GM12878 (cell line): ENCODE measurements around the gene POU2AF1. TPM values are rescaled to one million over a fixed set of nuclear protein-coding genes. Genes with fewer than 3 reads are reported as not detected.
A peak's percentile ranks its signal among the peaks of the same experiment; 100 is the strongest.

Experiments used
- CREB1 ChIP-seq: IDR thresholded peaks from 2 replicates; pipeline ENCODE4 v1.6.1; 2012; ENCODE audit warnings: low read depth, mild to moderate bottlenecking, inconsistent platforms
- GATAD2B ChIP-seq: fragments of 450-650 bp; conservative IDR thresholded peaks from 2 replicates; pipeline ENCODE4 v1.6.1; 2017; ENCODE audit warnings: low read depth, mild to moderate bottlenecking, moderate library complexity
- HCFC1 ChIP-seq: fragments of 150-350 bp; IDR thresholded peaks from 2 replicates; pipeline ENCODE4 v1.6.1; 2014; ENCODE audit warnings: low read length
- MTA2 ChIP-seq: fragments of 450-650 bp; IDR thresholded peaks from 2 replicates; pipeline ENCODE4 v1.6.1; 2016; ENCODE audit warnings: low read depth, mild to moderate bottlenecking, moderate library complexity
- PAX8 ChIP-seq: fragments of 450-650 bp; IDR thresholded peaks from 2 replicates; pipeline ENCODE4 v1.6.1; 2017; ENCODE audit warnings: mild to moderate bottlenecking, moderate library complexity
- RAD21 ChIP-seq: IDR thresholded peaks from 2 replicates; pipeline ENCODE4 v1.6.1; 2011; ENCODE audit warnings: mild to moderate bottlenecking, low read depth, low read length, moderate library complexity; ENCODE audit not compliant: insufficient read depth
- STAT3 ChIP-seq: IDR thresholded peaks from 2 replicates; pipeline ENCODE4 v1.6.1; 2011; ENCODE audit warnings: low read depth, low read length, improper control_type of control experiment
- TAF1 ChIP-seq: IDR thresholded peaks from 2 replicates; pipeline ENCODE4 v1.6.1; 2011; ENCODE audit warnings: mild to moderate bottlenecking, low read depth, low read length, borderline replicate concordance
- TCF3 ChIP-seq: IDR thresholded peaks from 2 replicates; pipeline ENCODE4 v1.6.1; 2012; ENCODE audit warnings: low read depth, mild to moderate bottlenecking, low read length, borderline replicate concordance; ENCODE audit not compliant: insufficient read depth
- YY1 ChIP-seq: IDR thresholded peaks from 2 replicates; pipeline ENCODE4 v1.6.1; 2011; ENCODE audit warnings: low read depth, mild to moderate bottlenecking, low read length
- ZNF207 ChIP-seq: fragments of 450-650 bp; IDR thresholded peaks from 2 replicates; pipeline ENCODE4 v1.6.1; 2014; ENCODE audit warnings: antibody characterized with exemption, mild to moderate bottlenecking, borderline replicate concordance
- polyA plus RNA-seq, 11 experiments: library from polyadenylated mRNA; depleted of rRNA in 4 of 11; unstranded in 6 of 11; stranded (reverse) in 5 of 11; fragments of >200 nt; fragmentation: Nextera tagmentation in 4 of 11; fragmentation: Illumina TruSeq in 1 of 11; extraction: Ambion mirVana in 4 of 11; extraction: Trizol in 1 of 11; gene quantifications; 1 replicate in 1 of 11; 2 replicates in 10 of 11; pipeline versions ENCODE4 v1.2.1 to v1.2.3, GENCODE V29; 2011 to 2016; ENCODE audit warnings: inconsistent platforms in 2 of 11, missing spikeins in 2 of 11, low read depth in 1 of 11
- total RNA-seq, 4 experiments: library from RNA; depleted of rRNA in 3 of 4; stranded (reverse); fragments of >200 nt in 3 of 4; fragmentation: Illumina TruSeq in 1 of 4; extraction: Trizol in 1 of 4; gene quantifications; 2 replicates each; pipeline versions ENCODE4 v1.2.1 to v1.2.3, GENCODE V29; 2013 to 2021
- TF ChIP-seq, protein P1 (sequence below), 3 experiments: IDR thresholded peaks in 2 of 3; conservative IDR thresholded peaks in 1 of 3; 2 replicates each; pipeline ENCODE4 v1.5.1; 2011; ENCODE audit warnings: low read depth in 3 of 3, low read length in 3 of 3, mild to moderate bottlenecking in 3 of 3, control low read depth in 2 of 3, moderate library complexity in 2 of 3, inconsistent platforms in 1 of 3, mixed read lengths in 1 of 3; ENCODE audit not compliant: control insufficient read depth in 2 of 3, insufficient read depth in 1 of 3; ENCODE audit errors: extremely low read depth in 1 of 3
- TF ChIP-seq, protein P2 (sequence below): IDR thresholded peaks from 2 replicates; pipeline ENCODE4 v1.6.1; 2012; ENCODE audit warnings: improper control_type of control experiment, low read depth, low read length; ENCODE audit not compliant: insufficient replicate concordance
- TF ChIP-seq, protein P3 (sequence below): fragments of 450-650 bp; IDR thresholded peaks from 2 replicates; pipeline ENCODE4 v1.6.1; 2016; ENCODE audit warnings: mild to moderate bottlenecking
- TF ChIP-seq, protein P4 (sequence below): fragments of 450-650 bp; formaldehyde crosslinking; IDR thresholded peaks from 2 replicates; pipeline ENCODE4 v1.4.0; 2022; ENCODE audit warnings: mild to moderate bottlenecking, moderate library complexity
- TF ChIP-seq, protein P5 (sequence below): IDR thresholded peaks from 2 replicates; pipeline ENCODE4 v1.6.1; 2011; ENCODE audit warnings: low read depth, mild to moderate bottlenecking, low read length, moderate library complexity, borderline replicate concordance; ENCODE audit errors: extremely low read depth

The POU2AF1 gene
- total and polyA plus RNA-seq, 10 of the 15 experiments (the other 5 are each of a cell fraction or from before 2014, with no cell fraction given) = 13.1 to 169 (median 75.5) TPM

DNA sequence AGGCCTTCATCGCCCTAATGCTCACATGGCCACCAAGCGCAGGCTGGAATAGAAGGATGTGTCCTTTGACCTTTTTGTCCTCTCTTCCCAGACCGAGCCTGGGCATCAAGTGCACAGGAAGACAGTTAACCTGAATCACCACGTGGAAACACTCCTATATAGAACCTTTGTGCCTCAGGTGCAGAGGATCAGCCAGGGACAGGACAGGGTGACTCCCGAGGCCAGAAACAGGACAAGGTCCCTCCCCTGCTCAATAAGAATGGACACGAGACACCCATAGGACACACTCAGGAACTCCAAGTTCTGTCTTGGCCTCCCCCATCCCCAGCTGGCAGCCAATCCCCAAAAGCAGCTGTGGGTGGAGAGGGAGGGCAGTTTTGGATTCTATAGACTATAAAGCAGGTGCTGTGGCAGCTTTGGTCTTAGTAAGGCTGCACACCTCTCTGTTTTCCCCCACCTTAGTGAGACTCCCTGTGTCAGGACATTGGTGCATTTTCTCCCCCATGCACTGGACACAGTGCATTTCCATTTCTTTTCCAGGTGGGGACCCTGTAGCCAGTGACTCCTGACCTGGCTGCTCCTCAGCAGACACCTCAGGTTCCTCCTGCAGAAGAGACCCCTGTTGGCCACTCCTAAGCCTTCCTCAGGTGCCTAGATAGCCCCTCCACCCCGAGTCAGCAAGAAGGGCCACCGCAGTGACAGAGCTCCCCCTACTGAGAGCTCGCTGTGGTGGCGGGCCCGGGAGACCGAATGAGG is 43.6 kb upstream of the POU2AF1 start (continued):
- TF ChIP-seq GATAD2B = no peak
- peak; percentile 79; the same call in 1 of the 2 replicates for TF ChIP-seq YY1
- TF ChIP-seq RAD21 = peak; percentile 100
- 0 out of 2 replicates have a peak, but pooled peaks have one; percentile 33 for TF ChIP-seq TCF3
- TF ChIP-seq HCFC1 = no peak
- TF ChIP-seq CREB1 = no peak
- TF ChIP-seq PAX8 = no peak
- TF ChIP-seq TAF1 = no peak
- no peak for TF ChIP-seq MTA2
- no peak for TF ChIP-seq STAT3
- TF ChIP-seq, protein P1, sequence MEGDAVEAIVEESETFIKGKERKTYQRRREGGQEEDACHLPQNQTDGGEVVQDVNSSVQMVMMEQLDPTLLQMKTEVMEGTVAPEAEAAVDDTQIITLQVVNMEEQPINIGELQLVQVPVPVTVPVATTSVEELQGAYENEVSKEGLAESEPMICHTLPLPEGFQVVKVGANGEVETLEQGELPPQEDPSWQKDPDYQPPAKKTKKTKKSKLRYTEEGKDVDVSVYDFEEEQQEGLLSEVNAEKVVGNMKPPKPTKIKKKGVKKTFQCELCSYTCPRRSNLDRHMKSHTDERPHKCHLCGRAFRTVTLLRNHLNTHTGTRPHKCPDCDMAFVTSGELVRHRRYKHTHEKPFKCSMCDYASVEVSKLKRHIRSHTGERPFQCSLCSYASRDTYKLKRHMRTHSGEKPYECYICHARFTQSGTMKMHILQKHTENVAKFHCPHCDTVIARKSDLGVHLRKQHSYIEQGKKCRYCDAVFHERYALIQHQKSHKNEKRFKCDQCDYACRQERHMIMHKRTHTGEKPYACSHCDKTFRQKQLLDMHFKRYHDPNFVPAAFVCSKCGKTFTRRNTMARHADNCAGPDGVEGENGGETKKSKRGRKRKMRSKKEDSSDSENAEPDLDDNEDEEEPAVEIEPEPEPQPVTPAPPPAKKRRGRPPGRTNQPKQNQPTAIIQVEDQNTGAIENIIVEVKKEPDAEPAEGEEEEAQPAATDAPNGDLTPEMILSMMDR (IDR thresholded peaks at IDR 0.05 in 2 of 3, conservative IDR thresholded peaks at IDR 0.05 in 1 of 3; ENCODE audit: control insufficient read depth in 2 of 3, extremely low read depth in 1 of 3, insufficient read depth in 1 of 3, low read depth in 3 of 3, low read length in 3 of 3) = peak; percentile 85 to 98 (median 94)
- TF ChIP-seq, protein P2, sequence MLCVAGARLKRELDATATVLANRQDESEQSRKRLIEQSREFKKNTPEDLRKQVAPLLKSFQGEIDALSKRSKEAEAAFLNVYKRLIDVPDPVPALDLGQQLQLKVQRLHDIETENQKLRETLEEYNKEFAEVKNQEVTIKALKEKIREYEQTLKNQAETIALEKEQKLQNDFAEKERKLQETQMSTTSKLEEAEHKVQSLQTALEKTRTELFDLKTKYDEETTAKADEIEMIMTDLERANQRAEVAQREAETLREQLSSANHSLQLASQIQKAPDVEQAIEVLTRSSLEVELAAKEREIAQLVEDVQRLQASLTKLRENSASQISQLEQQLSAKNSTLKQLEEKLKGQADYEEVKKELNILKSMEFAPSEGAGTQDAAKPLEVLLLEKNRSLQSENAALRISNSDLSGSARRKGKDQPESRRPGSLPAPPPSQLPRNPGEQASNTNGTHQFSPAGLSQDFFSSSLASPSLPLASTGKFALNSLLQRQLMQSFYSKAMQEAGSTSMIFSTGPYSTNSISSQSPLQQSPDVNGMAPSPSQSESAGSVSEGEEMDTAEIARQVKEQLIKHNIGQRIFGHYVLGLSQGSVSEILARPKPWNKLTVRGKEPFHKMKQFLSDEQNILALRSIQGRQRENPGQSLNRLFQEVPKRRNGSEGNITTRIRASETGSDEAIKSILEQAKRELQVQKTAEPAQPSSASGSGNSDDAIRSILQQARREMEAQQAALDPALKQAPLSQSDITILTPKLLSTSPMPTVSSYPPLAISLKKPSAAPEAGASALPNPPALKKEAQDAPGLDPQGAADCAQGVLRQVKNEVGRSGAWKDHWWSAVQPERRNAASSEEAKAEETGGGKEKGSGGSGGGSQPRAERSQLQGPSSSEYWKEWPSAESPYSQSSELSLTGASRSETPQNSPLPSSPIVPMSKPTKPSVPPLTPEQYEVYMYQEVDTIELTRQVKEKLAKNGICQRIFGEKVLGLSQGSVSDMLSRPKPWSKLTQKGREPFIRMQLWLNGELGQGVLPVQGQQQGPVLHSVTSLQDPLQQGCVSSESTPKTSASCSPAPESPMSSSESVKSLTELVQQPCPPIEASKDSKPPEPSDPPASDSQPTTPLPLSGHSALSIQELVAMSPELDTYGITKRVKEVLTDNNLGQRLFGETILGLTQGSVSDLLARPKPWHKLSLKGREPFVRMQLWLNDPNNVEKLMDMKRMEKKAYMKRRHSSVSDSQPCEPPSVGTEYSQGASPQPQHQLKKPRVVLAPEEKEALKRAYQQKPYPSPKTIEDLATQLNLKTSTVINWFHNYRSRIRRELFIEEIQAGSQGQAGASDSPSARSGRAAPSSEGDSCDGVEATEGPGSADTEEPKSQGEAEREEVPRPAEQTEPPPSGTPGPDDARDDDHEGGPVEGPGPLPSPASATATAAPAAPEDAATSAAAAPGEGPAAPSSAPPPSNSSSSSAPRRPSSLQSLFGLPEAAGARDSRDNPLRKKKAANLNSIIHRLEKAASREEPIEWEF = no peak
- TF ChIP-seq, protein P3, sequence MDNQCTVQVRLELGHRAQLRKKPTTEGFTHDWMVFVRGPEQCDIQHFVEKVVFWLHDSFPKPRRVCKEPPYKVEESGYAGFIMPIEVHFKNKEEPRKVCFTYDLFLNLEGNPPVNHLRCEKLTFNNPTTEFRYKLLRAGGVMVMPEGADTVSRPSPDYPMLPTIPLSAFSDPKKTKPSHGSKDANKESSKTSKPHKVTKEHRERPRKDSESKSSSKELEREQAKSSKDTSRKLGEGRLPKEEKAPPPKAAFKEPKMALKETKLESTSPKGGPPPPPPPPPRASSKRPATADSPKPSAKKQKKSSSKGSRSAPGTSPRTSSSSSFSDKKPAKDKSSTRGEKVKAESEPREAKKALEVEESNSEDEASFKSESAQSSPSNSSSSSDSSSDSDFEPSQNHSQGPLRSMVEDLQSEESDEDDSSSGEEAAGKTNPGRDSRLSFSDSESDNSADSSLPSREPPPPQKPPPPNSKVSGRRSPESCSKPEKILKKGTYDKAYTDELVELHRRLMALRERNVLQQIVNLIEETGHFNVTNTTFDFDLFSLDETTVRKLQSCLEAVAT = 0 out of 2 replicates have a peak, but pooled peaks have one; percentile 44
- TF ChIP-seq, protein P4, sequence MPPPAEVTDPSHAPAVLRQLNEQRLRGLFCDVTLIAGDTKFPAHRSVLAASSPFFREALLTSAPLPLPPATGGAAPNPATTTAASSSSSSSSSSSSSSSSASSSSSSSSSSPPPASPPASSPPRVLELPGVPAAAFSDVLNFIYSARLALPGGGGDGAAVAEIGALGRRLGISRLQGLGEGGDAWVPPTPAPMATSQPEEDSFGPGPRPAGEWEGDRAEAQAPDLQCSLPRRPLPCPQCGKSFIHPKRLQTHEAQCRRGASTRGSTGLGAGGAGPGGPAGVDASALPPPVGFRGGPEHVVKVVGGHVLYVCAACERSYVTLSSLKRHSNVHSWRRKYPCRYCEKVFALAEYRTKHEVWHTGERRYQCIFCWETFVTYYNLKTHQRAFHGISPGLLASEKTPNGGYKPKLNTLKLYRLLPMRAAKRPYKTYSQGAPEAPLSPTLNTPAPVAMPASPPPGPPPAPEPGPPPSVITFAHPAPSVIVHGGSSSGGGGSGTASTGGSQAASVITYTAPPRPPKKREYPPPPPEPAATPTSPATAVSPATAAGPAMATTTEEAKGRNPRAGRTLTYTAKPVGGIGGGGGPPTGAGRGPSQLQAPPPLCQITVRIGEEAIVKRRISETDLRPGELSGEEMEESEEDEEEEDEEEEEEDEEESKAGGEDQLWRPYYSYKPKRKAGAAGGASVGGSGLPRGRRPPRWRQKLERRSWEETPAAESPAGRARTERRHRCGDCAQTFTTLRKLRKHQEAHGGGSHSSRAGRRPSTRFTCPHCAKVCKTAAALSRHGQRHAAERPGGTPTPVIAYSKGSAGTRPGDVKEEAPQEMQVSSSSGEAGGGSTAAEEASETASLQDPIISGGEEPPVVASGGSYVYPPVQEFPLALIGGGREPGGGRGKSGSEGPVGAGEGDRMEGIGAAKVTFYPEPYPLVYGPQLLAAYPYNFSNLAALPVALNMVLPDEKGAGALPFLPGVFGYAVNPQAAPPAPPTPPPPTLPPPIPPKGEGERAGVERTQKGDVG (CRISPR knock-in tag) = no peak
- no peak for TF ChIP-seq ZNF207
- TF ChIP-seq, protein P5, sequence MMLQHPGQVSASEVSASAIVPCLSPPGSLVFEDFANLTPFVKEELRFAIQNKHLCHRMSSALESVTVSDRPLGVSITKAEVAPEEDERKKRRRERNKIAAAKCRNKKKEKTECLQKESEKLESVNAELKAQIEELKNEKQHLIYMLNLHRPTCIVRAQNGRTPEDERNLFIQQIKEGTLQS = no peak
